ENCODE data around the gene TMEM144.
A peak's percentile ranks its signal among the peaks of the same experiment; 100 is the strongest.

The TMEM144 gene

DNA sequence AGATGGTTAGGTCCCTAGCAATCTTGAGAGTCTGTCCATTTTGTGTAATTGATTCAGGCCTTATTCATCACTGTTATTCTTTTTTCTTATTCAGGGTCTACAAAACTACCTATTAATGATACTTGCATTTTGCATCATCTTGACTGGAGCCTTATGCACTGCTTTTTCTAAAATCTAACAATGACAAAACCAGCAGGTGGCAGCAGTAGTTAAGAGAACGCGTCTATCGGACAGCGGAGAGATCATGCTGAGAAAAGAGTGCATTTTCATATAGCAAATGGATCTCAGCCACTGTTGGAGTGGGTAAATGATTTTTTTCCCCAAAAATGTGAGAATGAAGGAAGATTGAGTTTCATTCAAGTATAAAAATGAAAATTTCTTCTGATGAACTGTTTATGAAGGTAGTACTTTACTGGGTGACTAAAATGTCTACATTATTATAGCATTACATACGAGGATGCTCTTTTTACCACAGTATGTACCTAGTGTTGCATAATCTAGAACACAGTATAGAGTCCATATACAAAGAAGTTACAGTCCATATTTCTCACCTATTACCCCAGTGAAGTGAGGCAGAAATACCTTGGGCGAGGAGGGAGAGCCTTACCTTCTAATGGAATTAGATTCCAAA lies 43.2 kb downstream of the TMEM144 start:
- Histone ChIP-seq H4K20me1 (ENCODE audit: insufficient read depth, low read length) (no peaks in the 10 kb centered on the region), H3K9ac (ENCODE audit: low read length) (no peak overlapping the region), H3K4me1 (ENCODE audit: low read length) (peaks cover 12% of the 10 kb centered on the region; the same call in 1 of the 2 replicates), H3K36me3 (replicated peaks; ENCODE audit: insufficient read depth, low read length) (no peaks in the 10 kb centered on the region), H3K79me2 (ENCODE audit: low read length) (no peaks in the 10 kb centered on the region), H3K9me3 (replicated peaks; ENCODE audit: insufficient read depth, low read length) (no peaks in the 10 kb centered on the region), H3K27ac (ENCODE audit: low read length) (peak overlapping the region; percentile 24; the same call in 1 of the 2 replicates), H3K4me3 (ENCODE audit: low read length) (no peak overlapping the region), H3K27me3 (replicated peaks; ENCODE audit: insufficient read depth, low read length) (no peaks in the 10 kb centered on the region), H3K9me2 (replicated peaks; ENCODE audit: insufficient read depth, low read length) (no peaks in the 10 kb centered on the region), H3F3A (ENCODE audit: insufficient read depth, low read length) (peaks cover 3% of the 10 kb centered on the region; the same call in 1 of the 2 replicates), H3K4me2 (ENCODE audit: low read depth, low read length) (peak overlapping the region; percentile 5; the same call in 1 of the 2 replicates), H2AFZ (ENCODE audit: low read length) (0 out of 2 replicates have a peak overlapping the region, but pooled peaks have one; percentile 1)
- peak; percentile 65 for DNase-seq
- TF ChIP-seq EZH2 (optimal IDR thresholded peaks at IDR 0.05; ENCODE audit: low read depth, low read length) (no peak), EZH2phosphoT487 (IDR thresholded peaks at IDR 0.05; ENCODE audit: low read length) (no peak)
- TF ChIP-seq, protein P1, sequence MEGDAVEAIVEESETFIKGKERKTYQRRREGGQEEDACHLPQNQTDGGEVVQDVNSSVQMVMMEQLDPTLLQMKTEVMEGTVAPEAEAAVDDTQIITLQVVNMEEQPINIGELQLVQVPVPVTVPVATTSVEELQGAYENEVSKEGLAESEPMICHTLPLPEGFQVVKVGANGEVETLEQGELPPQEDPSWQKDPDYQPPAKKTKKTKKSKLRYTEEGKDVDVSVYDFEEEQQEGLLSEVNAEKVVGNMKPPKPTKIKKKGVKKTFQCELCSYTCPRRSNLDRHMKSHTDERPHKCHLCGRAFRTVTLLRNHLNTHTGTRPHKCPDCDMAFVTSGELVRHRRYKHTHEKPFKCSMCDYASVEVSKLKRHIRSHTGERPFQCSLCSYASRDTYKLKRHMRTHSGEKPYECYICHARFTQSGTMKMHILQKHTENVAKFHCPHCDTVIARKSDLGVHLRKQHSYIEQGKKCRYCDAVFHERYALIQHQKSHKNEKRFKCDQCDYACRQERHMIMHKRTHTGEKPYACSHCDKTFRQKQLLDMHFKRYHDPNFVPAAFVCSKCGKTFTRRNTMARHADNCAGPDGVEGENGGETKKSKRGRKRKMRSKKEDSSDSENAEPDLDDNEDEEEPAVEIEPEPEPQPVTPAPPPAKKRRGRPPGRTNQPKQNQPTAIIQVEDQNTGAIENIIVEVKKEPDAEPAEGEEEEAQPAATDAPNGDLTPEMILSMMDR (IDR thresholded peaks at IDR 0.05; ENCODE audit: low read length) = peak; percentile 69

DNA sequence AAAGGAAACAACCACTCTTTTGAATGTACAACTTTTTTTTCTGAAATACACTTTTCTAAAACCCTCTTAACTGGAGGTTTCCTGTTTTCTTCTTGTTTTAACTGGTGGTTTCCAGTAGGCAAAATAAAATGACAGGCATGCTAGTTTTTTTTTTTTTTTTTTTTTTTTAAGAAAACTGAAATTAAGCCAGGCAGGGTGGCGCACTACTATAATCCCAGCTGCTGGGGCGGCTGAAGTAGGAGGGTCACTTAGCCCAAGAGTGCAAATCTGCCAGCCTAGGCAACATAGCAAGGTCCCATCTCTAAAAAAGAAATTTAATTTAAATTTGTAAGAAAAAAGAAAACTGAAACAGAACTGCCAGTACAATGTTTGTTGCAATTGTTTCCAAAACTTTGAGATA lies 44.0 kb downstream of the TMEM144 start:
- H2AFZ ChIP-seq (ENCODE audit: low read length) = no peak overlapping the region
- no peak overlapping the region for H3K4me3 ChIP-seq (ENCODE audit: low read length)
- no peaks in the 10 kb centered on the region for H3K9me2 ChIP-seq (replicated peaks; ENCODE audit: insufficient read depth, low read length)
- H3K9ac ChIP-seq (ENCODE audit: low read length) = no peak overlapping the region
- H3K79me2 ChIP-seq (ENCODE audit: low read length) = no peaks in the 10 kb centered on the region
- no peaks in the 10 kb centered on the region for H3K9me3 ChIP-seq (replicated peaks; ENCODE audit: insufficient read depth, low read length)
- peaks cover 3% of the 10 kb centered on the region; the same call in 1 of the 2 replicates for H3F3A ChIP-seq (ENCODE audit: insufficient read depth, low read length)
- peaks cover 12% of the 10 kb centered on the region; the same call in 1 of the 2 replicates for H3K4me1 ChIP-seq (ENCODE audit: low read length)
- DNase-seq = peak; percentile 25
- no peaks in the 10 kb centered on the region for H4K20me1 ChIP-seq (ENCODE audit: insufficient read depth, low read length)
- H3K36me3 ChIP-seq (replicated peaks; ENCODE audit: insufficient read depth, low read length) = no peaks in the 10 kb centered on the region
- H3K27me3 ChIP-seq (replicated peaks; ENCODE audit: insufficient read depth, low read length) = no peaks in the 10 kb centered on the region
- no peak for TF ChIP-seq EZH2 (optimal IDR thresholded peaks at IDR 0.05; ENCODE audit: low read depth, low read length)
- TF ChIP-seq EZH2phosphoT487 (IDR thresholded peaks at IDR 0.05; ENCODE audit: low read length) = no peak
- peak overlapping the region; percentile 22; the same call in 1 of the 2 replicates for H3K4me2 ChIP-seq (ENCODE audit: low read depth, low read length)
- peak overlapping the region; percentile 24; the same call in 1 of the 2 replicates for H3K27ac ChIP-seq (ENCODE audit: low read length)

DNA sequence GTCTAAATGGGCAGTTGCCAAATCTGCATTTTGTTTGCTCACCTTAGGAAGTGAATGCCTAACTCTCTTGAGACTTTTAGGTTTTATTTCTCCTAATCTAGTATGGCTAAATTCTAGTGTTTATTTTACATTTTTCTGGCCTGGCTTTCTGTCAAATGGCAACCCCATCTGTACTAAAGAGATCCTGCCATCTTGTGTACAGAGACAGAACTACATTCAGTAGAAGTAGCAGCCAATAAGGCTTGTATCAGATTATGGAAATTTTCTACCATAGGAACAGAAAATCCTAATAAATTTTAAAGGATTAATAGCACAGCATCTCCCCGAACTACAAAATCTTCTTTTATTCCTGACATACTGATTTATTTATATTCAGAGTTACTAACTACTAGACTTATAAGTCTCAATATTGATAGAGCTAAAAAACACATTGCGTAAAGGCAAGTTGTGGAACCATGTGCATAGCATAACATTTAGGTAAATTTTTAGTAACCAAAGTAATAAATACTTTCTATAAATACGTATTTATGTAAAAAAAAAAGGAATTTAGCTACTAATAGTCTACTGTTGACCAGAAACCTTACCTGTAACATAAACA lies 45.5 kb downstream of the TMEM144 start:
- no peaks in the 10 kb centered on the region for H3K9me3 ChIP-seq (replicated peaks; ENCODE audit: insufficient read depth, low read length)
- H3F3A ChIP-seq (ENCODE audit: insufficient read depth, low read length) = peaks cover 3% of the 10 kb centered on the region; the same call in 1 of the 2 replicates
- no peaks in the 10 kb centered on the region for H4K20me1 ChIP-seq (ENCODE audit: insufficient read depth, low read length)
- H3K79me2 ChIP-seq (ENCODE audit: low read length) = no peaks in the 10 kb centered on the region
- no peaks in the 10 kb centered on the region for H3K9me2 ChIP-seq (replicated peaks; ENCODE audit: insufficient read depth, low read length)
- H3K36me3 ChIP-seq (replicated peaks; ENCODE audit: insufficient read depth, low read length) = no peaks in the 10 kb centered on the region
- H2AFZ ChIP-seq (ENCODE audit: low read length) = no peak overlapping the region
- no peak overlapping the region for H3K27ac ChIP-seq (ENCODE audit: low read length)
- H3K4me2 ChIP-seq (ENCODE audit: low read depth, low read length) = no peak overlapping the region
- H3K27me3 ChIP-seq (replicated peaks; ENCODE audit: insufficient read depth, low read length) = no peaks in the 10 kb centered on the region
- no peak overlapping the region for H3K9ac ChIP-seq (ENCODE audit: low read length)
- no peak for TF ChIP-seq EZH2phosphoT487 (IDR thresholded peaks at IDR 0.05; ENCODE audit: low read length)
- TF ChIP-seq, protein P1 (IDR thresholded peaks at IDR 0.05; ENCODE audit: low read length) = peak; percentile 83
- no peak overlapping the region for H3K4me3 ChIP-seq (ENCODE audit: low read length)
- peak; percentile 40 for DNase-seq
- peaks cover 12% of the 10 kb centered on the region; the same call in 1 of the 2 replicates for H3K4me1 ChIP-seq (ENCODE audit: low read length)
